ENCODE results near the gene TMEM240.
"Not testable (repeated sequence)": the region's sequence is repeated elsewhere in the genome, so short reads cannot be mapped to it uniquely, and the experiment has no call there.

The TMEM240 gene

GRCh38 chr1:1563688-1564087 lies 23.3 kb upstream of the TMEM240 start:
- TF ChIP-seq CTCF (conservative IDR thresholded peaks at IDR 0.05; ENCODE audit: low read depth, low read length), result no peak
- DNase-seq (ENCODE audit: low read depth), result no peak
- no peak overlapping the region for H3K4me3 ChIP-seq (ENCODE audit: low read length)

GRCh38 chr1:1562556-1563195 lies 22.3 kb upstream of the TMEM240 start:
- no peak for TF ChIP-seq CTCF (conservative IDR thresholded peaks at IDR 0.05; ENCODE audit: low read depth, low read length)
- no peak overlapping the region for H3K4me3 ChIP-seq (ENCODE audit: low read length)
- DNase-seq (ENCODE audit: low read depth), result no peak

- TF ChIP-seq CTCF (conservative IDR thresholded peaks at IDR 0.05; ENCODE audit: low read depth, low read length), result no peak
- DNase-seq (ENCODE audit: low read depth), result no peak
- H3K4me3 ChIP-seq (ENCODE audit: low read length), result no peak overlapping the region
Measured at GRCh38 chr1:1561801-1562470, 21.5 kb upstream of the TMEM240 start.

GRCh38 chr1:1560178-1560577 lies 19.8 kb upstream of the TMEM240 start:
- no peak for TF ChIP-seq CTCF (conservative IDR thresholded peaks at IDR 0.05; ENCODE audit: low read depth, low read length)
- DNase-seq (ENCODE audit: low read depth), result no peak
- no peak overlapping the region for H3K4me3 ChIP-seq (ENCODE audit: low read length)

GRCh38 chr1:1559066-1559465 lies 18.6 kb upstream of the TMEM240 start:
- TF ChIP-seq CTCF (conservative IDR thresholded peaks at IDR 0.05; ENCODE audit: low read depth, low read length), result no peak
- H3K4me3 ChIP-seq (ENCODE audit: low read length), result no peak overlapping the region
- DNase-seq (ENCODE audit: low read depth), result no peak

GRCh38 chr1:1558591-1558990 lies 18.2 kb upstream of the TMEM240 start:
- no peak for TF ChIP-seq CTCF (conservative IDR thresholded peaks at IDR 0.05; ENCODE audit: low read depth, low read length)
- DNase-seq (ENCODE audit: low read depth), result no peak
- no peak overlapping the region for H3K4me3 ChIP-seq (ENCODE audit: low read length)

GRCh38 chr1:1557688-1558087 lies 17.3 kb upstream of the TMEM240 start:
- not testable (repeated sequence) for H3K4me3 ChIP-seq (ENCODE audit: low read length); DNase-seq (ENCODE audit: low read depth)

GRCh38 chr1:1556961-1557360 lies 16.5 kb upstream of the TMEM240 start:
- H3K4me3 ChIP-seq (ENCODE audit: low read length); DNase-seq (ENCODE audit: low read depth): not testable (repeated sequence)

Measured in retinal pigment epithelial cell (primary cell).